Panc1 (cell line): ENCODE results near the gene EIF2B2. TPM values are rescaled to one million over a fixed set of nuclear protein-coding genes. Genes with fewer than 3 reads are reported as not detected.

Source experiments
- ATAC-seq: fragments of 200-7000 bp; cut with Tn5 transposase; 2 replicates; pipeline ENCODE4 v1.9.1; 2020; ENCODE audit warnings: mild to moderate bottlenecking, moderate library complexity
- BruUV-seq: library from RNA; stranded (reverse); fragments of 400-500 nt; replicated peaks from 2 replicates; lab custom pipeline; 2021; lab: Mats Ljungman, UMichigan
- CTCF ChIA-PET: fragments of 300-600 bp; sonication (Branson Sonifier 250); formaldehyde crosslinking; loops from one replicate; lab custom pipeline; 2022; ENCODE audit warnings: antibody characterized with exemption; lab: Charles Lee
- POLR2A ChIA-PET: fragments of 300-600 bp; sonication (Branson Sonifier 250); formaldehyde crosslinking; loops from one replicate; lab custom pipeline; 2022; ENCODE audit warnings: antibody characterized with exemption; lab: Charles Lee
- DNase-seq: peaks from one replicate; pipeline ENCODE4 v3.0.0-alpha.2; 2010; ENCODE audit warnings: low read depth, low spot score
- H3K27ac ChIP-seq: 2 replicates; pipeline ENCODE4 v1.5.1; 2011; ENCODE audit warnings: mild to moderate bottlenecking, low read length, inconsistent platforms
- H3K27me3 ChIP-seq: fragments of 200-500 bp; sonication (Bioruptor generic); 2 replicates; pipeline ENCODE4 v1.6.0; 2014; ENCODE audit warnings: low read length, inconsistent platforms; ENCODE audit not compliant: control insufficient read depth, insufficient read depth
- H3K36me3 ChIP-seq: fragments of 200-500 bp; sonication (Bioruptor generic); 2 replicates; pipeline ENCODE4 v1.5.1; 2014; ENCODE audit warnings: inconsistent platforms, mild to moderate bottlenecking, low read length, moderate library complexity; ENCODE audit not compliant: control insufficient read depth, insufficient read depth
- H3K4me1 ChIP-seq: 2 replicates; pipeline ENCODE4 v1.5.1; 2011; ENCODE audit warnings: inconsistent platforms, mild to moderate bottlenecking, low read length, moderate library complexity; ENCODE audit not compliant: control insufficient read depth, insufficient read depth
- H3K4me3 ChIP-seq, 2 experiments: 2 replicates each; pipeline ENCODE4 v1.5.1; 2011 to 2012; ENCODE audit warnings: low read depth in 2 of 2, low read length in 2 of 2, mild to moderate bottlenecking in 2 of 2, inconsistent platforms in 1 of 2, moderate library complexity in 1 of 2
- H3K9me3 ChIP-seq: fragments of 200-500 bp; sonication (Bioruptor generic); 2 replicates; pipeline ENCODE4 v1.5.1; 2014; ENCODE audit warnings: low read depth, mild to moderate bottlenecking, inconsistent platforms, low read length, moderate library complexity; ENCODE audit not compliant: control insufficient read depth, insufficient read depth
- CTCF ChIP-seq: fragments of 450-650 bp; IDR thresholded peaks from 2 replicates; pipeline ENCODE4 v1.5.1; 2017; ENCODE audit warnings: mild to moderate bottlenecking
- POLR2AphosphoS5 ChIP-seq: IDR thresholded peaks from 2 replicates; pipeline ENCODE4 v1.6.1; 2012; ENCODE audit warnings: mild to moderate bottlenecking, low read depth, low read length, moderate library complexity
- REST ChIP-seq, 2 experiments: IDR thresholded peaks; 2 replicates each; pipeline ENCODE4 v1.6.1; 2011 to 2012; ENCODE audit warnings: low read depth in 2 of 2, control low read depth in 1 of 2, low read length in 1 of 2, mild to moderate bottlenecking in 1 of 2, moderate library complexity in 1 of 2; ENCODE audit not compliant: insufficient read depth in 1 of 2
- SIN3A ChIP-seq: IDR thresholded peaks from 2 replicates; pipeline ENCODE4 v1.6.1; 2012; ENCODE audit warnings: low read depth, mild to moderate bottlenecking, low read length, moderate library complexity, borderline replicate concordance; ENCODE audit not compliant: insufficient read depth
- TCF7L2 ChIP-seq: IDR thresholded peaks from 2 replicates; pipeline ENCODE4 v1.6.1; 2011; ENCODE audit warnings: mild to moderate bottlenecking, low read depth, low read length, inconsistent platforms
- in situ Hi-C: cut with HindIII; loops from 2 replicates; pipeline ENCODE4 v1.10.0; 2016; ENCODE audit warnings: low sequenced_read_pairs, low pct_unique_long_range_greater_than_20kb
- intact Hi-C: fragments of 100-400 bp; cut with micrococcal nuclease; formaldehyde crosslinking; loops from one replicate; pipeline ENCODE4 v1.10.0; 2022; ENCODE audit not compliant: unreplicated experiment
- total RNA-seq: library from RNA; stranded (reverse); gene quantifications from one replicate; pipeline ENCODE4 v1.2.1, GENCODE V29; 2021; ENCODE audit not compliant: unreplicated experiment

EIF2B2 gene
- total RNA-seq, 1 experiment from 2014 or later, result 37.5 TPM

GRCh38 chr14:75044752-75045151 is 42.0 kb downstream of the EIF2B2 start:
- Histone ChIP-seq H3K9me3 (no peaks in the 10 kb centered on the region), H3K27me3 (no peaks in the 10 kb centered on the region), H3K36me3 (no peaks in the 10 kb centered on the region), H3K4me3 (no peak overlapping the region), H3K4me1 (peaks cover 17% of the 10 kb centered on the region), H3K27ac (no peak overlapping the region)
- DNase-seq (no peak), ATAC-seq (no peak)
- intact Hi-C loops, result no loop called here
- in situ Hi-C loops, result no loop called here
- ChIA-PET CTCF (interaction anchor here (0.6 kb wide), 1 partner anchor 184 kb away, joined by 4 read pairs; no protein-coding TSS in a partner anchor), POLR2A (no interaction called here)
- no TSS peak for BruUV-seq
- TF ChIP-seq POLR2AphosphoS5, result no peak
- TF ChIP-seq CTCF, result no peak
- TF ChIP-seq TCF7L2, result no peak
- no peak for TF ChIP-seq REST (IDR thresholded peaks at IDR 0.05; ENCODE audit: insufficient read depth in 1 of 2, low read depth in 2 of 2, low read length in 1 of 2)
- TF ChIP-seq SIN3A, result no peak

GRCh38 chr14:75046275-75046674 is 43.6 kb downstream of the EIF2B2 start:
- H3K9me3 ChIP-seq, result no peaks in the 10 kb centered on the region
- no peak overlapping the region for H3K4me3 ChIP-seq
- H3K4me1 ChIP-seq, result peaks cover 17% of the 10 kb centered on the region
- TF ChIP-seq POLR2AphosphoS5 (no peak), REST (IDR thresholded peaks at IDR 0.05; ENCODE audit: insufficient read depth in 1 of 2, low read depth in 2 of 2, low read length in 1 of 2) (no peak), CTCF (no peak), TCF7L2 (no peak), SIN3A (no peak)
- ChIA-PET CTCF (no interaction called here), POLR2A (no interaction called here)
- H3K27ac ChIP-seq, result no peak overlapping the region
- in situ Hi-C loops (no loop called here), intact Hi-C loops (no loop called here)
- H3K36me3 ChIP-seq, result no peaks in the 10 kb centered on the region
- no peaks in the 10 kb centered on the region for H3K27me3 ChIP-seq
- no peak for ATAC-seq
- BruUV-seq, result no TSS peak
- DNase-seq, result no peak
